Forelimb muscle (tissue), 1 donor: ENCODE measurements around the gene HES1. TPM values are rescaled to one million over a fixed set of nuclear protein-coding genes. Genes with fewer than 3 reads are reported as not detected.

ENCODE experiments used
- polyA plus RNA-seq: library from polyadenylated mRNA; unstranded; fragments of 120-200 nt; gene quantifications from one replicate; pipeline ENCODE4 v1.2.1, GENCODE V29; 2013; ENCODE audit not compliant: insufficient read length

Gene HES1
- polyA plus RNA-seq, 1 donor = 30.3 TPM

Other genes starting within 250 kb of the HES1 start
- gene CPN2, start 215.2 kb downstream of the HES1 start, polyA plus RNA-seq = not detected
- 0.18 TPM for gene LRRC15, start 233.6 kb downstream of the HES1 start, polyA plus RNA-seq